Liver (tissue), 9 donors: ENCODE data around the gene LYRM4. TPM values are rescaled to one million over a fixed set of nuclear protein-coding genes. Genes with fewer than 3 reads are reported as not detected.

ENCODE experiments used
- DNase-seq: peaks from one replicate; pipeline ENCODE4 v3.0.0-alpha.2; 2017; ENCODE audit warnings: low spot score
- H3K27ac ChIP-seq, 2 donors: one replicate each; pipeline ENCODE4 v1.7.0; 2013; ENCODE audit warnings: inconsistent platforms in 2 of 2, low read length in 2 of 2, control low read depth in 1 of 2, low read depth in 1 of 2, mild to moderate bottlenecking in 1 of 2
- H3K27me3 ChIP-seq, 4 donors: one replicate each; pipeline versions ENCODE4 v1.6.1 to v1.7.0; 2013; ENCODE audit warnings: low read length in 3 of 4, inconsistent platforms in 1 of 4, mild to moderate bottlenecking in 1 of 4, moderate library complexity in 1 of 4; ENCODE audit not compliant: control insufficient read depth in 4 of 4, insufficient read depth in 4 of 4
- H3K36me3 ChIP-seq, 4 donors: one replicate each; pipeline versions ENCODE4 v1.6.1 to v1.7.0; 2013; ENCODE audit warnings: low read length in 3 of 4, mild to moderate bottlenecking in 3 of 4, low read depth in 1 of 4, moderate library complexity in 1 of 4; ENCODE audit not compliant: control insufficient read depth in 4 of 4, insufficient read depth in 3 of 4
- H3K4me1 ChIP-seq, 4 donors: one replicate each; pipeline versions ENCODE4 v1.6.1 to v1.7.0; 2013; ENCODE audit warnings: low read length in 3 of 4, mild to moderate bottlenecking in 3 of 4, moderate library complexity in 1 of 4; ENCODE audit not compliant: control insufficient read depth in 4 of 4, insufficient read depth in 4 of 4
- H3K4me3 ChIP-seq, 3 donors: one replicate each; pipeline versions ENCODE4 v1.6.1 to v1.7.0; 2013; ENCODE audit warnings: low read length in 3 of 3, control low read depth in 1 of 3, low read depth in 1 of 3, mild to moderate bottlenecking in 1 of 3
- H3K9ac ChIP-seq, 2 donors: one replicate each; pipeline ENCODE4 v1.7.0; 2013; ENCODE audit warnings: low read length in 2 of 2, mild to moderate bottlenecking in 2 of 2, moderate library complexity in 2 of 2, control low read depth in 1 of 2, low read depth in 1 of 2
- H3K9me3 ChIP-seq, 4 donors: one replicate each; pipeline versions ENCODE4 v1.6.1 to v1.7.0; 2013; ENCODE audit warnings: low read length in 3 of 4; ENCODE audit not compliant: control insufficient read depth in 4 of 4
- EGR1 ChIP-seq, 2 donors: IDR thresholded peaks; 2 replicates each; pipeline ENCODE4 v1.6.1; 2016 to 2018; ENCODE audit warnings: antibody characterized with exemption in 2 of 2, low read depth in 2 of 2
- FOXA1 ChIP-seq: IDR thresholded peaks from 2 replicates; pipeline ENCODE4 v1.6.1; 2016; ENCODE audit warnings: antibody characterized with exemption
- FOXA2 ChIP-seq: IDR thresholded peaks from 2 replicates; pipeline ENCODE4 v1.6.1; 2016; ENCODE audit warnings: antibody characterized with exemption
- GABPA ChIP-seq, 2 donors: IDR thresholded peaks in 1 of 2; conservative IDR thresholded peaks in 1 of 2; 2 replicates each; pipeline ENCODE4 v1.6.1; 2016; ENCODE audit warnings: antibody characterized with exemption in 2 of 2, mild to moderate bottlenecking in 1 of 2, moderate library complexity in 1 of 2
- HNF4A ChIP-seq, 2 donors: conservative IDR thresholded peaks; 2 replicates each; pipeline ENCODE4 v1.6.1; 2016; ENCODE audit warnings: antibody characterized with exemption in 2 of 2, mild to moderate bottlenecking in 2 of 2
- HNF4G ChIP-seq: IDR thresholded peaks from 2 replicates; pipeline ENCODE4 v1.6.1; 2016; ENCODE audit warnings: antibody characterized with exemption
- JUND ChIP-seq, 2 donors: IDR thresholded peaks; 2 replicates each; pipeline ENCODE4 v1.6.1; 2016; ENCODE audit warnings: antibody characterized with exemption in 2 of 2
- NR2F2 ChIP-seq: IDR thresholded peaks from 2 replicates; pipeline ENCODE4 v1.6.1; 2016; ENCODE audit warnings: antibody characterized with exemption
- RAD21 ChIP-seq, 2 donors: IDR thresholded peaks; 2 replicates each; pipeline ENCODE4 v1.6.1; 2016; ENCODE audit warnings: antibody characterized with exemption in 2 of 2, mild to moderate bottlenecking in 2 of 2
- RXRA ChIP-seq, 2 donors: IDR thresholded peaks; 2 replicates each; pipeline ENCODE4 v1.6.1; 2017 to 2018; ENCODE audit warnings: antibody characterized with exemption in 2 of 2, mild to moderate bottlenecking in 1 of 2
- SP1 ChIP-seq: IDR thresholded peaks from 2 replicates; pipeline ENCODE4 v1.6.1; 2018; ENCODE audit warnings: antibody characterized with exemption, mild to moderate bottlenecking
- TAF1 ChIP-seq: conservative IDR thresholded peaks from 2 replicates; pipeline ENCODE4 v1.6.1; 2016; ENCODE audit warnings: antibody characterized with exemption, mild to moderate bottlenecking
- YY1 ChIP-seq: IDR thresholded peaks from 2 replicates; pipeline ENCODE4 v1.6.1; 2016; ENCODE audit warnings: antibody characterized with exemption, mild to moderate bottlenecking
- WGBS: extraction: QIAGEN DNeasy Blood & Tissue Kit; methylation state at CpG from one replicate; pipeline ENCODE4 v1.1.7; 2013; 5-methylcytosine and 5-hydroxymethylcytosine counted together
- polyA plus RNA-seq, 2 donors: library from polyadenylated mRNA; stranded (reverse) in 1 of 2; unstranded in 1 of 2; fragments of 200-250 nt in 1 of 2; fragments of >200 nt in 1 of 2; fragmentation: Nextera tagmentation in 1 of 2; extraction: Ambion mirVana in 1 of 2; gene quantifications; one replicate each; pipeline versions ENCODE4 v1.2.1 to v1.2.3, GENCODE V29; 2013 to 2015
- total RNA-seq, 2 donors: library from RNA; depleted of rRNA; stranded (reverse); fragments of >200 nt; gene quantifications; one replicate each; pipeline ENCODE4 v1.2.3, GENCODE V29; 2014
- TF ChIP-seq, protein P1 (sequence below): IDR thresholded peaks from 2 replicates; pipeline ENCODE4 v1.6.1; 2016; ENCODE audit warnings: antibody characterized with exemption, mild to moderate bottlenecking
- TF ChIP-seq, protein P2 (sequence below): IDR thresholded peaks from 2 replicates; pipeline ENCODE4 v1.6.1; 2016; ENCODE audit warnings: antibody characterized with exemption
- TF ChIP-seq, protein P3 (sequence below): fragments of 150-350 bp; IDR thresholded peaks from 2 replicates; pipeline ENCODE4 v1.5.1; 2017; ENCODE audit warnings: improper control_type of control experiment, low read depth, low read length; ENCODE audit not compliant: missing input control
- TF ChIP-seq, protein P4 (sequence below): IDR thresholded peaks from 2 replicates; pipeline ENCODE4 v1.6.1; 2016; ENCODE audit warnings: antibody characterized with exemption
- TF ChIP-seq, protein P5 (sequence below): IDR thresholded peaks from 2 replicates; pipeline ENCODE4 v1.6.1; 2016; ENCODE audit warnings: antibody characterized with exemption
- donor health status: healthy.
- donor health status: healthy.
- donor health status: healthy.
- donor health status: healthy.
- donor health status: healthy.

Gene LYRM4
- total and polyA plus RNA-seq, 4 donors: 4.4 to 13.1 (median 6.5) TPM

DNA sequence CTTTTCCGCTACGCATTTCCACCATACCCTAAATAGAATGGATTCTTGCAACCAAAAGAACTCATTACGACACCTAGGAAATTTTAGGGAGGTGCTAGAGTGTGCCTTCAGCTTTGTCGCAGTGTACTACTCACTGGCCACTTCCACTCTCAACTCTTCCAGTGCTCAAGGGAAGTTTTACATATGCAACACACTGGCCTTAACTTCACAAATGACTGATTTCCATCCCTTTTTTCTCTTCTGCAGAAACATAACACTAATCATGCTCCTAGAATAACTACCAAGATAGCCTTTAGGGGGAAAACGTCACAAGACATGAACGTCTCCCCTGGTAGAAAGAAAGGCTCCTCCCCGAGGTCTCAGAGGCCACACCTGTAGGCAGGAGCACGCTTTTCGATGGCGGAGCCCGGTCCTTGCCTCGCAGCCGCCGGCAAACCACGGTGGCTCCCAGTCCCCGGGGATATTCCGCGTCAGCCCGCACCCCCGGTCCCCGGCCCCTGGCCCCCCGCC lies 584 bp downstream of the LYRM4 start:
- peak overlapping the region; percentile 44 to 93 for H3K9ac ChIP-seq
- H3K27ac ChIP-seq: peak overlapping the region; percentile 95 to 99
- TF ChIP-seq RAD21 (IDR thresholded peaks at IDR 0.05): peak in 1 of 2 donors; percentile 12
- TF ChIP-seq HNF4A (conservative IDR thresholded peaks at IDR 0.05): no peak
- H3K27me3 ChIP-seq: no peaks in the 10 kb centered on the region
- peaks cover 0 to 1% (median 0%) of the 10 kb centered on the region in 4 donors for H3K36me3 ChIP-seq
- H3K9me3 ChIP-seq: no peaks in the 10 kb centered on the region
- H3K4me1 ChIP-seq: peaks cover 2 to 23% (median 15%) of the 10 kb centered on the region in 4 donors
- H3K4me3 ChIP-seq: peak overlapping the region; percentile 90 to 99 (median 93)
- 3% methylated on average over 22 of the region's 22 CpGs for WGBS
- no peak for DNase-seq

DNA sequence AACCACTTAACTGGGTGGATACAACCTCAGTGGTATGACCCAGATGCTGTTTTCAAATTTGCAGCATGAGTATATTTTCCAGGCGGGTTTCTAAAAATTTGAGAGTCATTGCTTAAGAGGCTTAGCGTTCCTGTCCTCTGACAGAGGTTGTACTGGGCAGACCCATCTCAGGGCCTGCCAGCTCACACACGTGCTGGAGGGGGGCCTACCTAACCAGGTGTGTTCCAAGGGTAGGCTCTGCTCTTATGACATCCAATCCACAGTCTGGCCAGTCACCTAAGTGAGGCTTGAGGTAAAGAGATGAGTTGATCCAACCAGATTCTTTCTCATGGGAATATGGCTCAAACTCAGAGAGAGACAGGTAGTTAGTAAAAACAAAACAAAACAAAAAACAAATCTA lies 1.3 kb downstream of the LYRM4 start:
- 85% methylated on average over 3 of the region's 3 CpGs for WGBS
- no peak for DNase-seq
- Histone ChIP-seq H3K9me3 (no peaks in the 10 kb centered on the region), H3K4me1 (peaks cover 2 to 23% (median 15%) of the 10 kb centered on the region in 4 donors), H3K27ac (no peak overlapping the region), H3K36me3 (peaks cover 0 to 1% (median 0%) of the 10 kb centered on the region in 4 donors), H3K4me3 (no peak overlapping the region), H3K9ac (peak overlapping the region in 1 of 2 donors; percentile 93), H3K27me3 (no peaks in the 10 kb centered on the region)
- no peak for TF ChIP-seq HNF4G
- no peak for TF ChIP-seq SP1
- no peak for TF ChIP-seq YY1
- TF ChIP-seq GABPA (IDR thresholded peaks at IDR 0.05 in 1 of 2, conservative IDR thresholded peaks at IDR 0.05 in 1 of 2): no peak
- TF ChIP-seq JUND (IDR thresholded peaks at IDR 0.05): no peak
- TF ChIP-seq, protein P1, sequence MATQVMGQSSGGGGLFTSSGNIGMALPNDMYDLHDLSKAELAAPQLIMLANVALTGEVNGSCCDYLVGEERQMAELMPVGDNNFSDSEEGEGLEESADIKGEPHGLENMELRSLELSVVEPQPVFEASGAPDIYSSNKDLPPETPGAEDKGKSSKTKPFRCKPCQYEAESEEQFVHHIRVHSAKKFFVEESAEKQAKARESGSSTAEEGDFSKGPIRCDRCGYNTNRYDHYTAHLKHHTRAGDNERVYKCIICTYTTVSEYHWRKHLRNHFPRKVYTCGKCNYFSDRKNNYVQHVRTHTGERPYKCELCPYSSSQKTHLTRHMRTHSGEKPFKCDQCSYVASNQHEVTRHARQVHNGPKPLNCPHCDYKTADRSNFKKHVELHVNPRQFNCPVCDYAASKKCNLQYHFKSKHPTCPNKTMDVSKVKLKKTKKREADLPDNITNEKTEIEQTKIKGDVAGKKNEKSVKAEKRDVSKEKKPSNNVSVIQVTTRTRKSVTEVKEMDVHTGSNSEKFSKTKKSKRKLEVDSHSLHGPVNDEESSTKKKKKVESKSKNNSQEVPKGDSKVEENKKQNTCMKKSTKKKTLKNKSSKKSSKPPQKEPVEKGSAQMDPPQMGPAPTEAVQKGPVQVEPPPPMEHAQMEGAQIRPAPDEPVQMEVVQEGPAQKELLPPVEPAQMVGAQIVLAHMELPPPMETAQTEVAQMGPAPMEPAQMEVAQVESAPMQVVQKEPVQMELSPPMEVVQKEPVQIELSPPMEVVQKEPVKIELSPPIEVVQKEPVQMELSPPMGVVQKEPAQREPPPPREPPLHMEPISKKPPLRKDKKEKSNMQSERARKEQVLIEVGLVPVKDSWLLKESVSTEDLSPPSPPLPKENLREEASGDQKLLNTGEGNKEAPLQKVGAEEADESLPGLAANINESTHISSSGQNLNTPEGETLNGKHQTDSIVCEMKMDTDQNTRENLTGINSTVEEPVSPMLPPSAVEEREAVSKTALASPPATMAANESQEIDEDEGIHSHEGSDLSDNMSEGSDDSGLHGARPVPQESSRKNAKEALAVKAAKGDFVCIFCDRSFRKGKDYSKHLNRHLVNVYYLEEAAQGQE: no peak
- TF ChIP-seq, protein P2, sequence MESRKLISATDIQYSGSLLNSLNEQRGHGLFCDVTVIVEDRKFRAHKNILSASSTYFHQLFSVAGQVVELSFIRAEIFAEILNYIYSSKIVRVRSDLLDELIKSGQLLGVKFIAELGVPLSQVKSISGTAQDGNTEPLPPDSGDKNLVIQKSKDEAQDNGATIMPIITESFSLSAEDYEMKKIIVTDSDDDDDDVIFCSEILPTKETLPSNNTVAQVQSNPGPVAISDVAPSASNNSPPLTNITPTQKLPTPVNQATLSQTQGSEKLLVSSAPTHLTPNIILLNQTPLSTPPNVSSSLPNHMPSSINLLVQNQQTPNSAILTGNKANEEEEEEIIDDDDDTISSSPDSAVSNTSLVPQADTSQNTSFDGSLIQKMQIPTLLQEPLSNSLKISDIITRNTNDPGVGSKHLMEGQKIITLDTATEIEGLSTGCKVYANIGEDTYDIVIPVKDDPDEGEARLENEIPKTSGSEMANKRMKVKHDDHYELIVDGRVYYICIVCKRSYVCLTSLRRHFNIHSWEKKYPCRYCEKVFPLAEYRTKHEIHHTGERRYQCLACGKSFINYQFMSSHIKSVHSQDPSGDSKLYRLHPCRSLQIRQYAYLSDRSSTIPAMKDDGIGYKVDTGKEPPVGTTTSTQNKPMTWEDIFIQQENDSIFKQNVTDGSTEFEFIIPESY: no peak
- TF ChIP-seq, protein P3, sequence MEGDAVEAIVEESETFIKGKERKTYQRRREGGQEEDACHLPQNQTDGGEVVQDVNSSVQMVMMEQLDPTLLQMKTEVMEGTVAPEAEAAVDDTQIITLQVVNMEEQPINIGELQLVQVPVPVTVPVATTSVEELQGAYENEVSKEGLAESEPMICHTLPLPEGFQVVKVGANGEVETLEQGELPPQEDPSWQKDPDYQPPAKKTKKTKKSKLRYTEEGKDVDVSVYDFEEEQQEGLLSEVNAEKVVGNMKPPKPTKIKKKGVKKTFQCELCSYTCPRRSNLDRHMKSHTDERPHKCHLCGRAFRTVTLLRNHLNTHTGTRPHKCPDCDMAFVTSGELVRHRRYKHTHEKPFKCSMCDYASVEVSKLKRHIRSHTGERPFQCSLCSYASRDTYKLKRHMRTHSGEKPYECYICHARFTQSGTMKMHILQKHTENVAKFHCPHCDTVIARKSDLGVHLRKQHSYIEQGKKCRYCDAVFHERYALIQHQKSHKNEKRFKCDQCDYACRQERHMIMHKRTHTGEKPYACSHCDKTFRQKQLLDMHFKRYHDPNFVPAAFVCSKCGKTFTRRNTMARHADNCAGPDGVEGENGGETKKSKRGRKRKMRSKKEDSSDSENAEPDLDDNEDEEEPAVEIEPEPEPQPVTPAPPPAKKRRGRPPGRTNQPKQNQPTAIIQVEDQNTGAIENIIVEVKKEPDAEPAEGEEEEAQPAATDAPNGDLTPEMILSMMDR: no peak
- TF ChIP-seq HNF4A (conservative IDR thresholded peaks at IDR 0.05): no peak
- TF ChIP-seq, protein P4, sequence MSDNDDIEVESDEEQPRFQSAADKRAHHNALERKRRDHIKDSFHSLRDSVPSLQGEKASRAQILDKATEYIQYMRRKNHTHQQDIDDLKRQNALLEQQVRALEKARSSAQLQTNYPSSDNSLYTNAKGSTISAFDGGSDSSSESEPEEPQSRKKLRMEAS: no peak
- TF ChIP-seq RXRA (IDR thresholded peaks at IDR 0.05): no peak
- no peak for TF ChIP-seq RAD21 (IDR thresholded peaks at IDR 0.05)
- TF ChIP-seq, protein P5, sequence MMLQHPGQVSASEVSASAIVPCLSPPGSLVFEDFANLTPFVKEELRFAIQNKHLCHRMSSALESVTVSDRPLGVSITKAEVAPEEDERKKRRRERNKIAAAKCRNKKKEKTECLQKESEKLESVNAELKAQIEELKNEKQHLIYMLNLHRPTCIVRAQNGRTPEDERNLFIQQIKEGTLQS: no peak
- no peak for TF ChIP-seq EGR1 (IDR thresholded peaks at IDR 0.05; ENCODE audit: low read depth in 2 of 2)
- no peak for TF ChIP-seq FOXA1
- TF ChIP-seq NR2F2: no peak
- no peak for TF ChIP-seq FOXA2
- TF ChIP-seq TAF1: no peak
